ENCODE measurements around the gene PDXK.

PDXK gene

GRCh38 chr21:43757601-43758000, 38.7 kb downstream of the PDXK start:
- no peak overlapping the region for H2BK120ac ChIP-seq (ENCODE audit: insufficient read depth, low read length, poor library complexity)
- no peak overlapping the region for H4K91ac ChIP-seq (ENCODE audit: low read depth, low read length)
- H4K12ac ChIP-seq (ENCODE audit: low read depth, low read length), result no peak overlapping the region
- no peak overlapping the region for H2AFZ ChIP-seq (ENCODE audit: insufficient read depth, low read length, poor library complexity)
- H4K8ac ChIP-seq (ENCODE audit: low read depth, low read length), result no peak overlapping the region
- H3K9ac ChIP-seq (ENCODE audit: low read length), result no peak overlapping the region
- H2BK5ac ChIP-seq (ENCODE audit: low read depth, low read length, poor library complexity), result no peak overlapping the region
- H2AK5ac ChIP-seq (ENCODE audit: low read length), result no peak overlapping the region
- H3K79me1 ChIP-seq (ENCODE audit: low read length), result no peaks in the 10 kb centered on the region
- H3K4me3 ChIP-seq (ENCODE audit: low read depth, low read length), result no peak overlapping the region
- no peaks in the 10 kb centered on the region for H3K79me2 ChIP-seq (ENCODE audit: control insufficient read depth, insufficient read depth, low read length, poor library complexity)
- H3K14ac ChIP-seq (ENCODE audit: low read length), result no peak overlapping the region
- H3K4me2 ChIP-seq (ENCODE audit: low read length), result no peak overlapping the region
- WGBS (ENCODE audit: extremely low coverage, insufficient coverage, insufficient read length), result no CpG with 5 or more reads among the region's 16 CpGs
- H3K27ac ChIP-seq (ENCODE audit: low read depth, low read length), result no peak overlapping the region
- H3K18ac ChIP-seq (ENCODE audit: low read length), result no peak overlapping the region
- H3K27me3 ChIP-seq (ENCODE audit: insufficient read depth, low read length), result no peaks in the 10 kb centered on the region
- no peak overlapping the region for H3K4ac ChIP-seq (ENCODE audit: low read depth, low read length)
- H3K4me1 ChIP-seq (ENCODE audit: control insufficient read depth in 1 of 2, insufficient read depth in 2 of 2, low read length in 2 of 2), result no peaks in the 10 kb centered on the region
- H3K36me3 ChIP-seq (ENCODE audit: control insufficient read depth in 1 of 2, insufficient read depth in 2 of 2, low read length in 2 of 2), result peaks cover 71 to 78% of the 10 kb centered on the region in 2 experiments
- H3K9me3 ChIP-seq (ENCODE audit: insufficient read depth, low read depth, low read length), result peaks cover 2% of the 10 kb centered on the region
- no peak overlapping the region for H3K23ac ChIP-seq (ENCODE audit: low read length)
- no peak overlapping the region for H2BK12ac ChIP-seq (ENCODE audit: low read length)
- DNase-seq, result no peak

GRCh38 chr21:43758111-43758641, 39.2 kb downstream of the PDXK start:
- no peak overlapping the region for H3K23ac ChIP-seq (ENCODE audit: low read length)
- no CpG with 5 or more reads among the region's 18 CpGs for WGBS (ENCODE audit: extremely low coverage, insufficient coverage, insufficient read length)

DNA sequence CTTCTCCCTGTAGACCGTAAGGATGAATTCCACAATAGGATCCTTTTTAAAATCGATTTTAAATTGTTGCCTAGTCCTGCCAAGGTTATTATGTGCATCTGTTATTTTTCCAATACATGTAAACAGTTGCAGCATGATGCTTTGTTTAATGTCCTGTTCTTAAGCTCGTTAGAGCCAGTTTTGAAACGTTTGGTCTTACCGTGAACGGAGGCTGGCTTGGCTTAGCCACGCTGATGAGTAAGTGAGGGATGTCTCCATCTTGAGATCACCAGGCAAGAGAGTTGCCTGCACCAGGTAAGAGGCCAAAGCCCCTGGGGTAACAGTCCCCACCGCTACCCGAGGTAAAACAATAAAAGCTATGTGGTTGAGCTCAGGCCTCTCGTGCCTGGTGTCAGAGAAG, 39.9 kb downstream of the PDXK start:
- Histone ChIP-seq H3K9ac (ENCODE audit: low read length) (no peak overlapping the region), H4K12ac (ENCODE audit: low read depth, low read length) (no peak overlapping the region), H3K23ac (ENCODE audit: low read length) (no peak overlapping the region), H3K79me2 (ENCODE audit: control insufficient read depth, insufficient read depth, low read length, poor library complexity) (no peaks in the 10 kb centered on the region), H3K79me1 (ENCODE audit: low read length) (no peaks in the 10 kb centered on the region), H3K9me3 (ENCODE audit: insufficient read depth, low read depth, low read length) (peaks cover 2% of the 10 kb centered on the region), H3K4me3 (ENCODE audit: low read depth, low read length) (no peak overlapping the region), H2BK120ac (ENCODE audit: insufficient read depth, low read length, poor library complexity) (no peak overlapping the region), H3K4me2 (ENCODE audit: low read length) (no peak overlapping the region), H3K27me3 (ENCODE audit: insufficient read depth, low read length) (no peaks in the 10 kb centered on the region), H2AK5ac (ENCODE audit: low read length) (no peak overlapping the region), H3K27ac (ENCODE audit: low read depth, low read length) (no peak overlapping the region), H3K4ac (ENCODE audit: low read depth, low read length) (no peak overlapping the region), H3K14ac (ENCODE audit: low read length) (no peak overlapping the region), H2AFZ (ENCODE audit: insufficient read depth, low read length, poor library complexity) (no peak overlapping the region), H4K8ac (ENCODE audit: low read depth, low read length) (no peak overlapping the region), H3K18ac (ENCODE audit: low read length) (no peak overlapping the region), H2BK5ac (ENCODE audit: low read depth, low read length, poor library complexity) (no peak overlapping the region), H2BK12ac (ENCODE audit: low read length) (no peak overlapping the region), H3K36me3 (ENCODE audit: control insufficient read depth in 1 of 2, insufficient read depth in 2 of 2, low read length in 2 of 2) (peaks cover 59 to 72% of the 10 kb centered on the region in 2 experiments), H3K4me1 (ENCODE audit: control insufficient read depth in 1 of 2, insufficient read depth in 2 of 2, low read length in 2 of 2) (no peaks in the 10 kb centered on the region), H4K91ac (ENCODE audit: low read depth, low read length) (no peak overlapping the region)
- no CpG with 5 or more reads among the region's 10 CpGs for WGBS (ENCODE audit: extremely low coverage, insufficient coverage, insufficient read length)
- DNase-seq, result no peak

More at GRCh38 chr21:43758111-43758641, 39.2 kb downstream of the PDXK start:
- Histone ChIP-seq H3K9ac (ENCODE audit: low read length) (no peak overlapping the region), H2AFZ (ENCODE audit: insufficient read depth, low read length, poor library complexity) (no peak overlapping the region), H4K91ac (ENCODE audit: low read depth, low read length) (no peak overlapping the region), H3K27me3 (ENCODE audit: insufficient read depth, low read length) (no peaks in the 10 kb centered on the region), H2BK12ac (ENCODE audit: low read length) (no peak overlapping the region), H2BK120ac (ENCODE audit: insufficient read depth, low read length, poor library complexity) (no peak overlapping the region), H3K4me1 (ENCODE audit: control insufficient read depth in 1 of 2, insufficient read depth in 2 of 2, low read length in 2 of 2) (no peaks in the 10 kb centered on the region), H3K9me3 (ENCODE audit: insufficient read depth, low read depth, low read length) (peaks cover 2% of the 10 kb centered on the region), H3K14ac (ENCODE audit: low read length) (no peak overlapping the region), H4K8ac (ENCODE audit: low read depth, low read length) (no peak overlapping the region), H3K27ac (ENCODE audit: low read depth, low read length) (no peak overlapping the region), H2AK5ac (ENCODE audit: low read length) (no peak overlapping the region), H4K12ac (ENCODE audit: low read depth, low read length) (no peak overlapping the region), H3K4me2 (ENCODE audit: low read length) (no peak overlapping the region), H3K79me2 (ENCODE audit: control insufficient read depth, insufficient read depth, low read length, poor library complexity) (no peaks in the 10 kb centered on the region), H3K4me3 (ENCODE audit: low read depth, low read length) (no peak overlapping the region), H2BK5ac (ENCODE audit: low read depth, low read length, poor library complexity) (no peak overlapping the region), H3K18ac (ENCODE audit: low read length) (no peak overlapping the region), H3K4ac (ENCODE audit: low read depth, low read length) (no peak overlapping the region), H3K36me3 (ENCODE audit: control insufficient read depth in 1 of 2, insufficient read depth in 2 of 2, low read length in 2 of 2) (peaks cover 66 to 76% of the 10 kb centered on the region in 2 experiments), H3K79me1 (ENCODE audit: low read length) (no peaks in the 10 kb centered on the region)
- DNase-seq, result no peak

- no peak overlapping the region for H3K4me2 ChIP-seq (ENCODE audit: low read length)
Observed at GRCh38 chr21:43759651-43760050, 40.7 kb downstream of the PDXK start.

More at GRCh38 chr21:43759651-43760050, 40.7 kb downstream of the PDXK start:
- Histone ChIP-seq H3K4me3 (ENCODE audit: low read depth, low read length) (no peak overlapping the region), H3K27me3 (ENCODE audit: insufficient read depth, low read length) (no peaks in the 10 kb centered on the region), H3K36me3 (ENCODE audit: control insufficient read depth in 1 of 2, insufficient read depth in 2 of 2, low read length in 2 of 2) (peaks cover 51 to 64% of the 10 kb centered on the region in 2 experiments), H3K18ac (ENCODE audit: low read length) (no peak overlapping the region), H3K14ac (ENCODE audit: low read length) (no peak overlapping the region), H3K27ac (ENCODE audit: low read depth, low read length) (no peak overlapping the region), H2AFZ (ENCODE audit: insufficient read depth, low read length, poor library complexity) (no peak overlapping the region), H2BK120ac (ENCODE audit: insufficient read depth, low read length, poor library complexity) (no peak overlapping the region), H4K91ac (ENCODE audit: low read depth, low read length) (no peak overlapping the region), H4K8ac (ENCODE audit: low read depth, low read length) (no peak overlapping the region), H3K4me1 (ENCODE audit: control insufficient read depth in 1 of 2, insufficient read depth in 2 of 2, low read length in 2 of 2) (no peaks in the 10 kb centered on the region), H3K79me2 (ENCODE audit: control insufficient read depth, insufficient read depth, low read length, poor library complexity) (no peaks in the 10 kb centered on the region), H3K9ac (ENCODE audit: low read length) (no peak overlapping the region), H3K79me1 (ENCODE audit: low read length) (no peaks in the 10 kb centered on the region), H4K12ac (ENCODE audit: low read depth, low read length) (no peak overlapping the region), H3K9me3 (ENCODE audit: insufficient read depth, low read depth, low read length) (peaks cover 2% of the 10 kb centered on the region), H2BK5ac (ENCODE audit: low read depth, low read length, poor library complexity) (no peak overlapping the region), H2BK12ac (ENCODE audit: low read length) (no peak overlapping the region), H3K23ac (ENCODE audit: low read length) (no peak overlapping the region), H3K4ac (ENCODE audit: low read depth, low read length) (no peak overlapping the region), H2AK5ac (ENCODE audit: low read length) (no peak overlapping the region)
- WGBS (ENCODE audit: extremely low coverage, insufficient coverage, insufficient read length), result no CpG with 5 or more reads among the region's 19 CpGs
- no peak for DNase-seq
